Measurements from ENCODE around the gene POGLUT2. TPM values are rescaled to one million over a fixed set of nuclear protein-coding genes. Genes with fewer than 3 reads are reported as not detected.

The POGLUT2 gene
- total RNA-seq, 2 donors from 2014 or later: 16.0 to 18.1 TPM

GRCh38 chr13:102846261-102847015 is 47.7 kb upstream of the POGLUT2 start:
- WGBS, 2 experiments (ENCODE audit: insufficient coverage in 1 of 2, insufficient read length in 1 of 2): 1 to 5% methylated on average over 16 to 30 of the region's 31 CpGs

GRCh38 chr13:102845630-102846260 is 47.0 kb upstream of the POGLUT2 start, which contains the start of gene ERCC5:
TSS of gene ERCC5 (plus strand) at chr13:102846032. CDS start at chr13:102846267, 235 bp downstream.
- H3K9me3 ChIP-seq (ENCODE audit: control insufficient read depth, low read length): no peaks in the 10 kb centered on the region
- TF ChIP-seq, protein P1, sequence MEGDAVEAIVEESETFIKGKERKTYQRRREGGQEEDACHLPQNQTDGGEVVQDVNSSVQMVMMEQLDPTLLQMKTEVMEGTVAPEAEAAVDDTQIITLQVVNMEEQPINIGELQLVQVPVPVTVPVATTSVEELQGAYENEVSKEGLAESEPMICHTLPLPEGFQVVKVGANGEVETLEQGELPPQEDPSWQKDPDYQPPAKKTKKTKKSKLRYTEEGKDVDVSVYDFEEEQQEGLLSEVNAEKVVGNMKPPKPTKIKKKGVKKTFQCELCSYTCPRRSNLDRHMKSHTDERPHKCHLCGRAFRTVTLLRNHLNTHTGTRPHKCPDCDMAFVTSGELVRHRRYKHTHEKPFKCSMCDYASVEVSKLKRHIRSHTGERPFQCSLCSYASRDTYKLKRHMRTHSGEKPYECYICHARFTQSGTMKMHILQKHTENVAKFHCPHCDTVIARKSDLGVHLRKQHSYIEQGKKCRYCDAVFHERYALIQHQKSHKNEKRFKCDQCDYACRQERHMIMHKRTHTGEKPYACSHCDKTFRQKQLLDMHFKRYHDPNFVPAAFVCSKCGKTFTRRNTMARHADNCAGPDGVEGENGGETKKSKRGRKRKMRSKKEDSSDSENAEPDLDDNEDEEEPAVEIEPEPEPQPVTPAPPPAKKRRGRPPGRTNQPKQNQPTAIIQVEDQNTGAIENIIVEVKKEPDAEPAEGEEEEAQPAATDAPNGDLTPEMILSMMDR (conservative IDR thresholded peaks at IDR 0.05): no peak
- H3K27ac ChIP-seq (ENCODE audit: low read depth, low read length): peak within 1 kb of the TSS; percentile 94
- H3K27me3 ChIP-seq (ENCODE audit: control insufficient read depth, insufficient read depth, low read length, poor library complexity, severe bottlenecking): no peaks in the 10 kb centered on the region
- Mint-ChIP-seq H3K27me3 (ENCODE audit: insufficient read depth) (no peaks in the 10 kb centered on the region), H3K9me3 (no peaks in the 10 kb centered on the region), H3K4me3 (peak within 1 kb of the TSS; percentile 95), H3K4me1 (peaks cover 16% of the 10 kb centered on the region), H3K27ac (peak within 1 kb of the TSS; percentile 98), H3K36me3 (ENCODE audit: low read depth) (no peaks in the 10 kb centered on the region)
- H3K9ac ChIP-seq (ENCODE audit: extremely low read depth, low read length, poor library complexity, severe bottlenecking): peak within 1 kb of the TSS; percentile 79
- H3K4me3 ChIP-seq (ENCODE audit: low read length): peak within 1 kb of the TSS; percentile 94
- 0% methylated on average over 37 to 49 of the region's 49 CpGs for WGBS, 2 experiments (ENCODE audit: insufficient coverage in 1 of 2, insufficient read length in 1 of 2)
- H3K4me1 ChIP-seq (ENCODE audit: control insufficient read depth, insufficient read depth, low read length): no peaks in the 10 kb centered on the region
- H3K36me3 ChIP-seq (ENCODE audit: control insufficient read depth, insufficient read depth, low read length): no peaks in the 10 kb centered on the region
- DNase-seq: peak; percentile 96

More at GRCh38 chr13:102846261-102847015, 47.7 kb upstream of the POGLUT2 start:
- peak overlapping the region; percentile 94 for H3K4me3 ChIP-seq (ENCODE audit: low read length)
- DNase-seq: peak; percentile 53
- no peaks in the 10 kb centered on the region for H3K4me1 ChIP-seq (ENCODE audit: control insufficient read depth, insufficient read depth, low read length)
- H3K9me3 Mint-ChIP-seq: no peaks in the 10 kb centered on the region
- H3K36me3 Mint-ChIP-seq (ENCODE audit: low read depth): no peaks in the 10 kb centered on the region
- H3K9ac ChIP-seq (ENCODE audit: extremely low read depth, low read length, poor library complexity, severe bottlenecking): peak overlapping the region; percentile 79
- peaks cover 16% of the 10 kb centered on the region for H3K4me1 Mint-ChIP-seq
- no peaks in the 10 kb centered on the region for H3K9me3 ChIP-seq (ENCODE audit: control insufficient read depth, low read length)
- peak overlapping the region; percentile 98 for H3K27ac Mint-ChIP-seq
- peak overlapping the region; percentile 95 for H3K4me3 Mint-ChIP-seq
- H3K27ac ChIP-seq (ENCODE audit: low read depth, low read length): peak overlapping the region; percentile 94
- H3K27me3 Mint-ChIP-seq (ENCODE audit: insufficient read depth): no peaks in the 10 kb centered on the region
- TF ChIP-seq, protein P1 (conservative IDR thresholded peaks at IDR 0.05): no peak
- H3K27me3 ChIP-seq (ENCODE audit: control insufficient read depth, insufficient read depth, low read length, poor library complexity, severe bottlenecking): no peaks in the 10 kb centered on the region
- no peaks in the 10 kb centered on the region for H3K36me3 ChIP-seq (ENCODE audit: control insufficient read depth, insufficient read depth, low read length)

GRCh38 chr13:102845289-102845629 is 46.5 kb upstream of the POGLUT2 start:
- Histone ChIP-seq H3K4me3 (ENCODE audit: low read length) (peak overlapping the region; percentile 94), H3K36me3 (ENCODE audit: control insufficient read depth, insufficient read depth, low read length) (no peaks in the 10 kb centered on the region), H3K27ac (ENCODE audit: low read depth, low read length) (no peak overlapping the region), H3K4me1 (ENCODE audit: control insufficient read depth, insufficient read depth, low read length) (no peaks in the 10 kb centered on the region), H3K27me3 (ENCODE audit: control insufficient read depth, insufficient read depth, low read length, poor library complexity, severe bottlenecking) (no peaks in the 10 kb centered on the region), H3K9ac (ENCODE audit: extremely low read depth, low read length, poor library complexity, severe bottlenecking) (peak overlapping the region; percentile 79), H3K9me3 (ENCODE audit: control insufficient read depth, low read length) (no peaks in the 10 kb centered on the region)
- no peak for DNase-seq
- WGBS, 2 experiments (ENCODE audit: insufficient coverage in 1 of 2, insufficient read length in 1 of 2): 7 to 27% methylated on average over 6 to 13 of the region's 13 CpGs
- H3K27ac Mint-ChIP-seq: peak overlapping the region; percentile 98
- no peaks in the 10 kb centered on the region for H3K36me3 Mint-ChIP-seq (ENCODE audit: low read depth)
- TF ChIP-seq, protein P1 (conservative IDR thresholded peaks at IDR 0.05): no peak
- H3K4me1 Mint-ChIP-seq: peaks cover 16% of the 10 kb centered on the region
- peak overlapping the region; percentile 95 for H3K4me3 Mint-ChIP-seq
- no peaks in the 10 kb centered on the region for H3K9me3 Mint-ChIP-seq
- no peaks in the 10 kb centered on the region for H3K27me3 Mint-ChIP-seq (ENCODE audit: insufficient read depth)

Measured in endodermal cell (in vitro differentiated cells).